Esophagus squamous epithelium (tissue), 5 donors: Measurements from ENCODE around the gene ABHD4. TPM values are rescaled to one million over a fixed set of nuclear protein-coding genes. Genes with fewer than 3 reads are reported as not detected.

Source experiments
- DNase-seq: peaks from one replicate; lab custom pipeline; 2025; lab: John Stamatoyannopoulos, UW
- H3K27ac ChIP-seq, 4 donors: fragments of 200-600 bp; sonication (generic); one replicate each; pipeline ENCODE4 v1.5.1; 2016 to 2019; ENCODE audit warnings: mild to moderate bottlenecking in 1 of 4
- H3K27me3 ChIP-seq, 4 donors: fragments of 200-600 bp; sonication (generic); 1 replicate in 3 of 4; 2 replicates in 1 of 4; pipeline versions ENCODE4 v1.5.1 to v1.6.0; 2017 to 2021; ENCODE audit warnings: antibody characterized with exemption in 1 of 4
- H3K36me3 ChIP-seq, 3 donors: fragments of 200-600 bp; sonication (generic); one replicate each; pipeline ENCODE4 v1.5.1; 2016 to 2019
- H3K4me1 ChIP-seq, 3 donors: fragments of 200-600 bp; sonication (generic); one replicate each; pipeline ENCODE4 v1.5.1; 2017 to 2019
- H3K4me3 ChIP-seq, 4 donors: fragments of 200-600 bp; sonication (generic); 1 replicate in 3 of 4; 2 replicates in 1 of 4; pipeline ENCODE4 v1.5.1; 2016 to 2019; ENCODE audit warnings: mild to moderate bottlenecking in 2 of 4, moderate library complexity in 1 of 4
- H3K9me3 ChIP-seq, 3 donors: fragments of 200-600 bp; sonication (generic); one replicate each; pipeline ENCODE4 v1.5.1; 2016 to 2019
- POLR2A ChIP-seq, 4 donors: fragments of 450-650 bp; IDR thresholded peaks; one replicate each; pipeline ENCODE4 v1.6.1; 2017; ENCODE audit warnings: antibody characterized with exemption in 4 of 4, mild to moderate bottlenecking in 4 of 4, moderate library complexity in 3 of 4
- WGBS, 2 donors: methylation state at CpG; one replicate each; pipeline ENCODE4 v1.1.5; 2018; 5-methylcytosine and 5-hydroxymethylcytosine counted together
- intact Hi-C: fragments of 100-400 bp; cut with DNase I; formaldehyde crosslinking; loops from one replicate; pipeline ENCODE4 v1.15.0; 2022
- total RNA-seq, 4 donors: library from RNA; depleted of rRNA; stranded (reverse); fragments of >200 nt; gene quantifications; one replicate each; pipeline ENCODE4 v1.1.0, GENCODE V29; 2016
- TF ChIP-seq, protein P1 (sequence below), 6 experiments: fragments of 450-650 bp in 4 of 6; fragments of 200-600 bp in 2 of 6; sonication (generic) in 2 of 6; IDR thresholded peaks; one replicate each; pipeline ENCODE4 v1.5.1; 2016 to 2019; ENCODE audit warnings: antibody characterized with exemption in 6 of 6, mild to moderate bottlenecking in 4 of 6, moderate library complexity in 4 of 6
- donor health status: DM: yes; HTN: yes; CAD: no.

ABHD4 gene, protein sequence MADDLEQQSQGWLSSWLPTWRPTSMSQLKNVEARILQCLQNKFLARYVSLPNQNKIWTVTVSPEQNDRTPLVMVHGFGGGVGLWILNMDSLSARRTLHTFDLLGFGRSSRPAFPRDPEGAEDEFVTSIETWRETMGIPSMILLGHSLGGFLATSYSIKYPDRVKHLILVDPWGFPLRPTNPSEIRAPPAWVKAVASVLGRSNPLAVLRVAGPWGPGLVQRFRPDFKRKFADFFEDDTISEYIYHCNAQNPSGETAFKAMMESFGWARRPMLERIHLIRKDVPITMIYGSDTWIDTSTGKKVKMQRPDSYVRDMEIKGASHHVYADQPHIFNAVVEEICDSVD
- total RNA-seq, result 10 to 100 TPM; 22.9 to 45.4 (median 30.1) TPM

DNA sequence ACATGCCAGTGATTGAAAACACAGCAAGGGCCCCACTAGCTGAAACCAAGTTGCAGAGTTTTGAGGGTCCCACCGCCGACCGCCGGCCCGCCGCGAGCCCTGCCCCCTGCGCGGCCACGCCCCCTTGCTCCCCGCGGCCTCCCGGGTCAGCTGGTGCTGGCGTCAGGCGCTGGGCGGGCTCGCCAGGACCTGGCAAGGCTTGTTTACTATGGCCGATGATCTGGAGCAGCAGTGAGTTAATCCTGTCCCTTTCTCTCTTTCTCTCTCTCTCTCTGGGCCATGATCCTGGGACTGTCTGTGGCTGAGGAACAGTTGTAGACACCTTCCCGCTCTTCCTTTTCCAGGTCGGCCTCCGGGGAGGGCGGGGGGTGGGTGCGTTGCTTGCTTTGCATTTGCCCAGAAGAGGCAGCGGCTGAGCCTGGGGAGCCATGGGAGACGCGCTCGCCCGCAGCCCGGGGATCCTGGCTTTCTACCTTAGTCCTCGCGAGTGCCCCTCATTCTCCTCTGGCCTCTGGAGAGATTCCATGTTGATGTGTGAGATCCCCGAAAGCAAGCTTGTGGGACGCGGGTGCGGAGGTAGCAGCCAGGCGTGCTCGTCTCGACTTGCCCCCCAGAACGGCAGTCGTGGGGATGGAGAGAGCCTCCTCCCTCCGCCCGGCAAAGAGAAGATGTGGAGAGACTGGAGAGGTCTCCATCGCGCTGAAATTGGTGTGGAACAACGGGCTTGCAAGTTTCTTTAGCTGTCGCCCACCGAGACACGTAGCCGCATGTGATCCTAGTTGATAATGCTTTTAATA lies at the start of gene ABHD4:
Gene ABHD4, plus strand, starts transcription at position 202 of the 797 bp plus-strand sequence. Its CDS starts 7 bp downstream, at position 209.
- peak within 1 kb of the TSS; percentile 50 to 92 (median 87) for H3K4me3 ChIP-seq
- 0 to 1% methylated on average over 12 to 20 of the region's 49 CpGs for WGBS, 2 donors
- intact Hi-C loops, result loop anchor here (10.0 kb wide), 1 partner anchor 237 kb away; the partner anchor contains the start of gene MMP14

DNA sequence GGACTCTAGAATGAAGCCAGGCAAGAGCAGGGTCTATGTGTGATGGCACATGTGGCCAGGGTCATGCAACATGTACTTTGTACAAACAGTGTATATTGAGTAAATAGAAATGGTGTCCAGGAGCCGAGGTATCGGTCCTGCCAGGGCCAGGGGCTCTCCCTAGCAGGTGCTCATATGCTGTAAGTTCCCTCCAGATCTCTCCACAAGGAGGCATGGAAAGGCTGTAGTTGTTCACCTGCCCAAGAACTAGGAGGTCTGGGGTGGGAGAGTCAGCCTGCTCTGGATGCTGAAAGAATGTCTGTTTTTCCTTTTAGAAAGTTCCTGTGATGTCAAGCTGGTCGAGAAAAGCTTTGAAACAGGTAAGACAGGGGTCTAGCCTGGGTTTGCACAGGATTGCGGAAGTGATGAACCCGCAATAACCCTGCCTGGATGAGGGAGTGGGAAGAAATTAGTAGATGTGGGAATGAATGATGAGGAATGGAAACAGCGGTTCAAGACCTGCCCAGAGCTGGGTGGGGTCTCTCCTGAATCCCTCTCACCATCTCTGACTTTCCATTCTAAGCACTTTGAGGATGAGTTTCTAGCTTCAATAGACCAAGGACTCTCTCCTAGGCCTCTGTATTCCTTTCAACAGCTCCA lies 48.7 kb upstream of the ABHD4 start:
- H3K4me3 ChIP-seq, result no peak overlapping the region
- no peaks in the 10 kb centered on the region for H3K36me3 ChIP-seq
- no peak for DNase-seq
- intact Hi-C loops, result no loop called here
- no peaks in the 10 kb centered on the region for H3K9me3 ChIP-seq
- peak overlapping the region in 3 of 4 donors; percentile 17 to 55 (median 43) for H3K27ac ChIP-seq
- WGBS, 2 donors, result 78 to 82% methylated on average over 6 of the region's 6 CpGs
- no peaks in the 10 kb centered on the region for H3K27me3 ChIP-seq
- peaks cover 7 to 71% (median 22%) of the 10 kb centered on the region in 3 donors for H3K4me1 ChIP-seq
- TF ChIP-seq POLR2A (IDR thresholded peaks at IDR 0.05), result no peak
- TF ChIP-seq, protein P1, sequence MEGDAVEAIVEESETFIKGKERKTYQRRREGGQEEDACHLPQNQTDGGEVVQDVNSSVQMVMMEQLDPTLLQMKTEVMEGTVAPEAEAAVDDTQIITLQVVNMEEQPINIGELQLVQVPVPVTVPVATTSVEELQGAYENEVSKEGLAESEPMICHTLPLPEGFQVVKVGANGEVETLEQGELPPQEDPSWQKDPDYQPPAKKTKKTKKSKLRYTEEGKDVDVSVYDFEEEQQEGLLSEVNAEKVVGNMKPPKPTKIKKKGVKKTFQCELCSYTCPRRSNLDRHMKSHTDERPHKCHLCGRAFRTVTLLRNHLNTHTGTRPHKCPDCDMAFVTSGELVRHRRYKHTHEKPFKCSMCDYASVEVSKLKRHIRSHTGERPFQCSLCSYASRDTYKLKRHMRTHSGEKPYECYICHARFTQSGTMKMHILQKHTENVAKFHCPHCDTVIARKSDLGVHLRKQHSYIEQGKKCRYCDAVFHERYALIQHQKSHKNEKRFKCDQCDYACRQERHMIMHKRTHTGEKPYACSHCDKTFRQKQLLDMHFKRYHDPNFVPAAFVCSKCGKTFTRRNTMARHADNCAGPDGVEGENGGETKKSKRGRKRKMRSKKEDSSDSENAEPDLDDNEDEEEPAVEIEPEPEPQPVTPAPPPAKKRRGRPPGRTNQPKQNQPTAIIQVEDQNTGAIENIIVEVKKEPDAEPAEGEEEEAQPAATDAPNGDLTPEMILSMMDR (IDR thresholded peaks at IDR 0.05), result no peak

More for the DNA sequence above, at the start of gene ABHD4:
- Histone ChIP-seq H3K27ac (peak within 1 kb of the TSS; percentile 90 to 98 (median 94)), H3K9me3 (no peaks in the 10 kb centered on the region), H3K4me1 (peaks cover 8 to 54% (median 15%) of the 10 kb centered on the region in 3 donors), H3K36me3 (peaks cover under 1 to 22% (median 19%) of the 10 kb centered on the region in 3 donors), H3K27me3 (peaks cover 0 to 4% (median 0%) of the 10 kb centered on the region in 4 donors)
- TF ChIP-seq, protein P1 (IDR thresholded peaks at IDR 0.05), result no peak
- TF ChIP-seq POLR2A (IDR thresholded peaks at IDR 0.05), result peak in 3 of 4 donors; percentile 51 to 92 (median 56)
- DNase-seq, result no peak

DNA sequence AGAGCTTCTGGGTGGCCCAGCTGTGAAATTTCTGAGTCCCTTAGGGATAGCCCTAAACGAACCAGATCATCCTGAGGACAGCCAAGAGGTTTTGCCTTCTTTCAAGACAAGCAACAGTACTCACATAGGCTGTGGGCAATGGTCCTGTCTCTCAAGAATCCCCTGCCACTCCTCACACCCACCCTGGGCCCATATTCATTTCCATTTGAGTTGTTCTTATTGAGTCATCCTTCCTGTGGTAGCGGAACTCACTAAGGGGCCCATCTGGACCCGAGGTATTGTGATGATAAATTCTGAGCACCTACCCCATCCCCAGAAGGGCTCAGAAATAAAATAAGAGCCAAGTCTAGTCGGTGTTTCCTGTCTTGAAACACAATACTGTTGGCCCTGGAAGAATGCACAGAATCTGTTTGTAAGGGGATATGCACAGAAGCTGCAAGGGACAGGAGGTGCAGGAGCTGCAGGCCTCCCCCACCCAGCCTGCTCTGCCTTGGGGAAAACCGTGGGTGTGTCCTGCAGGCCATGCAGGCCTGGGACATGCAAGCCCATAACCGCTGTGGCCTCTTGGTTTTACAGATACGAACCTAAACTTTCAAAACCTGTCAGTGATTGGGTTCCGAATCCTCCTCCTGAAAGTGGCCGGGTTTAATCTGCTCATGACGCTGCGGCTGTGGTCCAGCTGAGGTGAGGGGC lies 48.0 kb upstream of the ABHD4 start:
- H3K9me3 ChIP-seq, result no peaks in the 10 kb centered on the region
- no peak for DNase-seq
- intact Hi-C loops, result loop anchor here (10.0 kb wide), 2 partner anchors 105 to 165 kb away; no protein-coding TSS in a partner anchor
- 67 to 74% methylated on average over 4 to 8 of the region's 11 CpGs for WGBS, 2 donors
- no peaks in the 10 kb centered on the region for H3K27me3 ChIP-seq
- no peaks in the 10 kb centered on the region for H3K36me3 ChIP-seq
- no peak for TF ChIP-seq POLR2A (IDR thresholded peaks at IDR 0.05)
- TF ChIP-seq, protein P1 (IDR thresholded peaks at IDR 0.05), result no peak
- H3K27ac ChIP-seq, result peak overlapping the region in 3 of 4 donors; percentile 17 to 55 (median 43)
- H3K4me1 ChIP-seq, result peaks cover 7 to 68% (median 22%) of the 10 kb centered on the region in 3 donors
- no peak overlapping the region for H3K4me3 ChIP-seq

DNA sequence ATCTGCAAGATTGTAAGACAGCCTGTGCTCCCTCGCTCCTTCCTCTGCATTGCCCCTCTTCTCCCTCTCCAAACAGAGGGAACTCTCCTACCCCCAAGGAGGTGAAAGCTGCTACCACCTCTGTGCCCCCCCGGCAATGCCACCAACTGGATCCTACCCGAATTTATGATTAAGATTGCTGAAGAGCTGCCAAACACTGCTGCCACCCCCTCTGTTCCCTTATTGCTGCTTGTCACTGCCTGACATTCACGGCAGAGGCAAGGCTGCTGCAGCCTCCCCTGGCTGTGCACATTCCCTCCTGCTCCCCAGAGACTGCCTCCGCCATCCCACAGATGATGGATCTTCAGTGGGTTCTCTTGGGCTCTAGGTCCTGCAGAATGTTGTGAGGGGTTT lies 46.5 kb upstream of the ABHD4 start:
- intact Hi-C loops, result loop anchor here (10.0 kb wide), 2 partner anchors 103 to 167 kb away; no protein-coding TSS in a partner anchor
- TF ChIP-seq POLR2A (IDR thresholded peaks at IDR 0.05), result no peak
- TF ChIP-seq, protein P1 (IDR thresholded peaks at IDR 0.05), result no peak
- no peak overlapping the region for H3K4me3 ChIP-seq
- no peak for DNase-seq
- no peaks in the 10 kb centered on the region for H3K36me3 ChIP-seq
- no peaks in the 10 kb centered on the region for H3K9me3 ChIP-seq
- WGBS, 2 donors, result 36 to 40% methylated on average over 5 of the region's 5 CpGs
- H3K27me3 ChIP-seq, result no peaks in the 10 kb centered on the region
- H3K4me1 ChIP-seq, result peaks cover 11 to 71% (median 19%) of the 10 kb centered on the region in 3 donors
- H3K27ac ChIP-seq, result peak overlapping the region in 2 of 4 donors; percentile 19 to 44
